CD4-positive, alpha-beta T cell treated with Interferon alpha-2 for 1 hour (primary cell): Measurements from ENCODE around the gene HCAR1.
"Not testable (repeated sequence)": the region's sequence is repeated elsewhere in the genome, so short reads cannot be mapped to it uniquely, and the experiment has no call there.

Experiments
- DNase-seq, 2 donors: peaks; one replicate each; pipeline ENCODE4 v3.0.0-alpha.2; 2020 to 2022

The HCAR1 gene

GRCh38 chr12:122730215-122731014 lies at the start of gene HCAR1:
Gene HCAR1, minus strand, starts transcription at chr12:122730844. Its CDS starts 505 bp downstream, at chr12:122730339.
- DNase-seq, result peak in 1 of 2 donors; percentile 28

DNA sequence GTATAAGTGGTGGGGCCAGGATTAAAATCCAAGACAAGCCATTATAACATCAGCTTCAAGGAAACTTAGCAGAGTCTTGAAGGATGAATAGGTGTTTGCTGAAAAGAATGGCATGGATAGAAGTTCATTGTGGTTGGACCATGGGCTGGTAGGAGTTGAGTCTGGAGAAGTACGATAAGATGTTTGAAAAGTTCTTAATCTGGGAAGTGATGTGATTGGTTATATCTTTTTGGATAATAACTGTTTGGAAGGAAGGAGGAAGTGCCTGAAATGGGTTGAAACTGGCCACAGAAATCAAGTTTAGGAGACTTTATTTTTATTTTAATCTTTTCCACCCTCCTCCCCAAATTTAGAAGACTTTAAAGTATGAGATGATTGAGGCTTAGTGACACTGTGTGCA lies 26.9 kb upstream of the HCAR1 start:
- DNase-seq, result no peak

GRCh38 chr12:122754790-122755189 lies 24.1 kb upstream of the HCAR1 start:
- DNase-seq, result no peak

DNA sequence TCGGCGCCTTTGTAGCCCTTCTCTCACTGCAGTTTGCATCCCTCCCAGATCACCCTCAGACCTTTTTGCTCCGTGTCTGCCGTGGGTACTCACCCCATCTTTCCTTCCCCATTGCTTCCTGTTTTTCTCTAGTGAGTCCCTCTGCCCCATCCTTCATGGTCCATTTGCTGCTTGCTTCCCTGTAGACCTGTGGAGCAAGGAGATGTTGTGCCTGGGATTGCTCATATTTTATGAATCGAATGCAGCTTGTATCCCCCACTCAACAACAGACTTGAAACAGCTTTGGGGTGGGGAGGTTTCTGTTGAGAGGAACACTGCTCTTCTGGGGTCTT lies 22.6 kb upstream of the HCAR1 start:
- no peak for DNase-seq

DNA sequence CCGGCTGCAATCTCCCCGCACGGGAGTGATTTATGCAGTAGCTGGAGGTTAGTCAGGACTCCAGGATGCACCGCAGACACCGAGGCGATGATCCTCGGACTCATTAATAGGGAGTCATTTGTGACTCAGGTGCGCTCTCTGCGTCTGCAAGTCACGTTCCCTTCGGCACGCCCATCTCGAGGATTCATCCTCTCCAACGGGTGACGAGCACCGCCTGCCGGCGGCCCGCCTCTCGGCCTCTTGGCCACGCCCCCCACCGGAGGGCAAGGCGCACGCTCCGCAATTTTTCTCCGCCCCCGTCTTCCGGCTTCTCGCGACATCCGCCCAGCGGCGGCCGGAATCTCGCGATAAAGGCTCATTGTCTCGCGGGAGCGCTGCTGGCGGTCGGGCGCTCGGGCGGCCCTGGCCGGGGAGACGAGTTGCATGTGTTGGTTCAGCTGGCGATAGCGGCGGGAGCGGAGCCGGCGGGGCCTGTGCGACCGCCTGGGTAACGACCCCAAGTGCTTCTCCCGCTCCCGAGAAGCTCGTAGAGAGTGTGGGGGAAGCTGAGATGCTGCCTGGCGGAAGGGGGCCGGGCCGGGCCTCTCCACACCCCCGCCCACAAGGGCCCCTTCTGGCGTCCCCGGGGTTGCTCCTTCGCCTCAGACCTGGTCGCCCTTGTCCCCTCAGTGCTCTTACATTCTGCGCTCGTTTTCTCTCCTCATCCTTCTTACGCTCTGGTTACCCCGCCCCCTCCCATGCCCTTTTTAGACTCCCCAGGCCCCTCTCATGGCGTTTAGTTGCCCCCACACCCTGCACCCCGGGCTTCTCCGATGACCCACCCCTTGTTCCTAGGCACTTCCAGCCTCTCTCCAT lies 22.0 kb upstream of the HCAR1 start, which contains the start of gene DENR:
DENR (plus strand) TSS at position 361 of the 855 bp plus-strand sequence. CDS start 878 bp downstream, outside the sequence.
- DNase-seq, result peak; percentile 98 to 99

GRCh38 chr12:122750781-122751515 lies 20.3 kb upstream of the HCAR1 start:
- DNase-seq, result not testable (repeated sequence)

- DNase-seq, result no peak
Measured at GRCh38 chr12:122749569-122750332, 19.1 kb upstream of the HCAR1 start.

GRCh38 chr12:122747224-122748135 lies 16.8 kb upstream of the HCAR1 start:
- DNase-seq, result no peak

DNA sequence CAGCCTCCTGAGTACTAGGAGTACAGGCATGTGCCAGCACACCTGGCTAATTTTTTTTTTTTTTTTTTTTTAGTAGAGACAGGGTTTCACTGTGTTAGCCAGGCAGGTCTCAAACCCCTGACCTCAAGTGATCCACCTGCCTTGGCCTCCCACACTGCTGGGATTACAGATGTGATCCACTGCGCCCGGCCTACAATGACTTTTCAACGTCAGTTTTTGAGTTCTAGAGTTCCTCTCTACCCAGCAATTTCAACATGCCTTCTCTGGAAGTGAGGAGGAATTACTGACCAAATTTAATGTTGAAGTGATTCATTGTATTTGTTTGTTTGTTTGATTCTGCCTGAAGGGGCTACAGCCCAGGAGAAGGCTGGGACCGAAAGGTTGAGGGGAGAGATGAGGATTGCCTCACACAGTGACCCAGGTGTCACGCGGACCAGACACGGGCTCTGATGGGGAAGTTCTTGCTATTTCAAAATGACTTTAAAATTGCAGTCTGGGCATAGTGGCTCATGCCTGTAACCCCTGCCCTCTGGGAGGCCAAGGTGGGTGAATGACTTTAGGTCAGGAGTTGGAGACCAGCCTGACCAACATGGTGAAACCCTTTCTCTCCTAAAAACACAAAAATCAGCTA lies 13.4 kb upstream of the HCAR1 start:
- peak in 1 of 2 donors; percentile 43 for DNase-seq

GRCh38 chr12:122740351-122740750 lies 9.7 kb upstream of the HCAR1 start:
- no peak for DNase-seq

- no peak for DNase-seq
Measured at GRCh38 chr12:122738571-122738970, 7.9 kb upstream of the HCAR1 start.

DNA sequence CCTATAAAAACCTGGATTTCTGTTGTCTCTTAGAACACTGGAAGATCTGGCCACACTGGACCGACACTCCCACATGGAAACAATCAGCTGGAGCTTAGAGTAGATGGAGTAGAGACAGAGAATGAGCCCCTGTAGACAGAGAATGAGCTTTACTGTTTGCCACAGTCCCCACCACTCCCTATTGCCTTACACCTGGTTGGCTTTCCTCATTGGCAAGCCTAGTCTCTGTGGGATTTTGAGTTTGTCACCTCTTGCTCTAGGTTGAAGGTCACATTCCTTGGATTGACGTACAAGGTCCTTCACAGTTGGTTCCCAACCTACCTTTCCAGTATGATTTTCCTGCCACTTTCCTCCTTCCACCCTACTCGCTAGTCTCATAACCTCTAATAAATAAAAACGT lies 2.0 kb upstream of the HCAR1 start:
- no peak for DNase-seq

DNA sequence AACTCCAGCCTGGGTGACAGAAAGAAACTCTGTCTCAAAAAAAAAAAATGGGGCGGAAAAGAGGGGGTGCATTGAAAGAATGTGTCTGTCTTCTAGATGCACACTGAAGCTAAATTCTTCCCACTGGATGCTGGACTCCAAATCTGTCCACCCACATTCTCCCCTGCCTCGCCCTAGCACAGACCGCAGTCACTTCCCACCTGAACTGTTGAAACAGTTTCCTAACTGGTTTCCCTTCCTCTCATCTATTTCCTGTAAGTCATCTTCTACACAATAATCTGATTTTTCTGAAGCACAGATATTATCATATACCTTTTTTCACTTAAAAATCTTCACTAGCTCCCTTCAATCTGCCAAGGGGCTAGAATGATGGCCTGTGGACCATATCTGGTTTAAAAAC lies 1.5 kb upstream of the HCAR1 start:
- DNase-seq, result peak; percentile 24 to 37

GRCh38 chr12:122729583-122730214 lies 945 bp downstream of the HCAR1 start:
- no peak for DNase-seq

GRCh38 chr12:122726080-122726558 lies 4.5 kb downstream of the HCAR1 start:
- DNase-seq, result peak; percentile 12 to 29

DNA sequence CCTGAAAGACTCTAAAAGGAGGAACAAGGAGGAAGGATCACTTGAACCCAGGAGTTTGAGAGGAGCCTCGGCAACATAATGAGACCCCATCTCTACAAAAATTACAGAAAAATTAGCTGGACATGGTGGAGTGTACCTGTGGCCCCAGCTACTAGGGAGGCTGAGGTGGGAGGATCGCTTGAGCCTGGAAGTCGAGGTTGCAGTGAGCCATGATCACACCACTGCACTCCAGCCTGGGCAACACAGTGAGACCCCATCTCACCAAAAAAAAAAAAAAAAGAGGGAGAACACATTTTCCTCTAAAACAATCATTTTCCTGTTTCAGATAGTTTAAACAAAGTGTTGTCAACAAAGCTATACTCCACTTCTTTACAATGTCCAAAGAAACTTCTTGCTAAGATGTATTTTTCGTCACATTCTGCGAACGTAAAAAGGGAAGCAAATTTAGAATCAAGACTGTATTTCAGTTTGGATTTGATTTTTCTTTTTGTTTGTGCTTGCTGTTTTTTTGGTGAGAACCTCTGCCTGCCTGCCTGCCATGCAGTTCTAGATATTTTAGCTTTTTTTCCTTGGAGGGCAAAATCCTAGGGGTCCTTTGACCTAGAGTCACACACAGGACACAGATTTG lies 5.1 kb downstream of the HCAR1 start:
- DNase-seq, result no peak

- DNase-seq, result no peak
Measured at GRCh38 chr12:122724641-122725243, 5.9 kb downstream of the HCAR1 start.

GRCh38 chr12:122722387-122722786 lies 8.3 kb downstream of the HCAR1 start:
- DNase-seq, result no peak

- no peak for DNase-seq
Measured at GRCh38 chr12:122721057-122721545, 9.5 kb downstream of the HCAR1 start.
